ENCODE results near the gene SOX13.
A peak's percentile ranks its signal among the peaks of the same experiment; 100 is the strongest.

SOX13 gene

GRCh38 chr1:204108312-204109141 is 35.6 kb downstream of the SOX13 start:
- no peak for DNase-seq

GRCh38 chr1:204110894-204111633 is 38.1 kb downstream of the SOX13 start:
- peak; percentile 28 for DNase-seq

GRCh38 chr1:204112876-204113730 is 40.2 kb downstream of the SOX13 start:
- no peak for DNase-seq

GRCh38 chr1:204113896-204114295 is 41.0 kb downstream of the SOX13 start:
- no peak for DNase-seq

GRCh38 chr1:204114606-204115005 is 41.7 kb downstream of the SOX13 start:
- DNase-seq, result no peak

- DNase-seq, result no peak
These were observed 42.2 kb downstream of the SOX13 start for GRCh38 chr1:204115116-204115515.

GRCh38 chr1:204116539-204116938 is 43.6 kb downstream of the SOX13 start:
- DNase-seq, result no peak

- no peak for DNase-seq
These were observed 49.1 kb downstream of the SOX13 start for GRCh38 chr1:204121840-204122555.

- DNase-seq, result no peak
These were observed 50.5 kb downstream of the SOX13 start for GRCh38 chr1:204123376-204123775.

- DNase-seq, result no peak
These were observed 51.7 kb downstream of the SOX13 start for GRCh38 chr1:204124639-204125038.

GRCh38 chr1:204125759-204126351 is 52.9 kb downstream of the SOX13 start:
- no peak for DNase-seq

- no peak for DNase-seq
These were observed 53.5 kb downstream of the SOX13 start for GRCh38 chr1:204126386-204126785.

GRCh38 chr1:204126956-204127355 is 54.0 kb downstream of the SOX13 start:
- DNase-seq, result no peak

GRCh38 chr1:204127597-204128242 is 54.8 kb downstream of the SOX13 start:
- DNase-seq, result peak; percentile 42

GRCh38 chr1:204128464-204128963 is 55.6 kb downstream of the SOX13 start:
- DNase-seq, result no peak

GRCh38 chr1:204128964-204129896 is 56.3 kb downstream of the SOX13 start:
- DNase-seq, result peak; percentile 82

- DNase-seq, result peak; percentile 40
These were observed 57.3 kb downstream of the SOX13 start for GRCh38 chr1:204130178-204130577.

GRCh38 chr1:204130981-204131892 is 58.3 kb downstream of the SOX13 start:
- peak; percentile 12 for DNase-seq

- no peak for DNase-seq
These were observed 59.1 kb downstream of the SOX13 start for GRCh38 chr1:204131978-204132377.

Measured in DMS79 treated with DMSO at 0.1 percent for 48 hours (cell line).